SH-SY5Y (cell line): ENCODE data around the gene RANBP17.

Experiments
- GATA2 ChIP-seq: IDR thresholded peaks from 2 replicates; pipeline ENCODE4 v1.6.1; 2011; ENCODE audit warnings: mild to moderate bottlenecking, low read depth, low read length
- GATA3 ChIP-seq: IDR thresholded peaks from 2 replicates; pipeline ENCODE4 v1.6.1; 2011; ENCODE audit warnings: low read depth, mild to moderate bottlenecking, low read length, moderate library complexity

- TF ChIP-seq GATA2 = no peak
- no peak for TF ChIP-seq GATA3
Measured at GRCh38 chr5:171162596-171162995, 300.8 kb downstream of the RANBP17 start.
